GM21447 (cell line): ENCODE data around the gene MEGF11.

ENCODE experiments used
- ATAC-seq: cut with Tn5 transposase; IDR thresholded peaks from one replicate; pipeline ENCODE4 v1.9.1; 2021; ENCODE audit not compliant: unreplicated experiment

The MEGF11 gene

DNA sequence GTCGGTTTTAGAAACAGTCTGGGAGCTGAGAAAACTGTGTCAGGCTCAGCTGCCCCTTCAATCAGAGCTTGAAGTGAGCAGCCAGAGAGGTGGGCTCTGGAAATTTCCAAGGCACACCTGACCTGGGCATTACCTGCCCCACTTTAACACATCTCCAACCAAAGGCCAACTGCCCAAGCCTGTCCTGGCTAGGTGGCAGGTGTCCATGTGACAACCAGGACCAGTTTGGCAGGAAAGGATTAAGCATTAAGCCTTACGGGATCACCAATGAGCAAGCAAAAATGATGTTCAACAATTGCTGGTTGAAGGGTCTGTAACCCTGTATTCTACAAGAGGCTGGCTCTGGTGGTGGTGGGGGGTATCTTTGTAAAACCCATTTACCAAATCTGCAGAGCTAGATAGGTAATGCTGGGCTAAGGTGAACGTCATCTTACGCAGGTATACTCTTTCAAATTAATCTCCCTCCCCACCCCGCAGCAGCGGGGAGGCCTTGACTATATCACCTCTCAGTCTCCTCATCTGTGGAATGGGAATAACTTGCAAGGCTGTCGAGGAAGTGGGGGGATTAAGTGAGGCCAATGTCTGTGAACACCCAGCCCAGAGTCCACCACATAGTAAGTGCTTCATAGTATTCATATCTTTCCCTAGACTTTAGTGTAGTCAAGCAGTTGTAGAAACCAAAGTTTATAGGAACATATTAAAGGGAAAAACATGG lies 183.2 kb downstream of the MEGF11 start:
- no peak for ATAC-seq

DNA sequence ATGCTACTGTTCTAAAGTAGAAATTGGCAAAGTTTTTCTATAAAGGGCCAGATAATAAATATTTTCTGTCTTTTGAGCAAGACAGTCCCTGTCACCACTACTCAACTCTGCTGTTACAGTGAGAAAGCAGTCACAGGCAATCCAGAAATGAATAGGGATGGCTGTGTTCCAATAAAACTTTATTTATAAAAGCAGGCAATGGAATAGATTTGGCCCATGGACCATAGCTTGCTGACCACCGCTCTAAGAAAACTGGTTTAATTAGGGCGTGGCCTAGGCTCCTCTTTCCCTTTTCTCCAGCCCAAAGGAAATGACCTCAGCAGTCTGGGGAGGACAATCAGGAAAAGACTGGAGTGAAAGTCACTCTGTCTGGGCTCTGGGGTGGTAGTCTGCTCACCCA lies 183.8 kb downstream of the MEGF11 start:
- ATAC-seq, result no peak

GRCh38 chr15:66068801-66069200 lies 184.7 kb downstream of the MEGF11 start:
- no peak for ATAC-seq

- no peak for ATAC-seq
Measured at GRCh38 chr15:66067687-66068086, 185.9 kb downstream of the MEGF11 start.

GRCh38 chr15:66066481-66066880 lies 187.1 kb downstream of the MEGF11 start:
- no peak for ATAC-seq

GRCh38 chr15:66066005-66066404 lies 187.5 kb downstream of the MEGF11 start:
- no peak for ATAC-seq

- ATAC-seq, result no peak
Measured at GRCh38 chr15:66065325-66065724, 188.2 kb downstream of the MEGF11 start.

DNA sequence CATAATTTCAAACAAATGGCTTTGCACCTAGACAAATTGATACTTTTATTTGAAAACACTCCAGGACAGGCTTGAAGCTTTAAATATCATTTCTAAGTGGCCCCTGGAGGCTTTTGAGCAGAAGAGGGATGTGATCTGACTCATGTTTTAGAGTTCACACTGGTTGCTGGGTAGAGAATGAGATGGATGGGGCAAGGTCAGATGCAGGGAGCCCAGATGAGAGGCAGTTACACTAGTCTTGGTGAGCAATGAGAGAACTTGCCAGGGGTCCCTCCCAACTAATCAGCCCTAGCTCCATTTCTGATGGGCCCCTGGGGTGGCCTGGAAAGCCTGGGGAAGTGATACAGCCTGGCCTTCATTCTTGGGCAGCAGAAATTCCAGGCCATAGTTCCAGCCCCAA lies 190.4 kb downstream of the MEGF11 start:
- no peak for ATAC-seq

- ATAC-seq, result no peak
Measured at GRCh38 chr15:66057089-66057488, 196.5 kb downstream of the MEGF11 start.

GRCh38 chr15:66053991-66054390 lies 199.6 kb downstream of the MEGF11 start:
- ATAC-seq, result no peak

DNA sequence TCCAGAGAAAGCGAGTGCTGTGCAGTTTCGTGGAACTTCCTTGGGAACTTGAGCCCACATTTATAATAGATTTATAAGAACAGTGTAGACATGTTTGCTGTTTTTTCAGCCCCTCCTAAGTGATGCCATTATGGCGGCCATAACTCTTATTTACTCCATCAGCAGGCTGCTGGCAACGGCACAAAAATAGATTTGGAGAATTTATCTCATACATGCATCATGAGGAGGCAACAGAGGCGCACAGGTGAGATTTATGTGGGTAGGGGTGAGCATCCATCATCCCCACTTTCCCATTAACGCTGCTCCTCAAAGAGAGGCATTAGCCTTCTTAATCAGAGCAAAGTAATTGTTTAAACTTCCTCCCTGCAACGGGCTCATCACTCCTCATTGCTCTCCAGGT lies 201.7 kb downstream of the MEGF11 start:
- no peak for ATAC-seq

DNA sequence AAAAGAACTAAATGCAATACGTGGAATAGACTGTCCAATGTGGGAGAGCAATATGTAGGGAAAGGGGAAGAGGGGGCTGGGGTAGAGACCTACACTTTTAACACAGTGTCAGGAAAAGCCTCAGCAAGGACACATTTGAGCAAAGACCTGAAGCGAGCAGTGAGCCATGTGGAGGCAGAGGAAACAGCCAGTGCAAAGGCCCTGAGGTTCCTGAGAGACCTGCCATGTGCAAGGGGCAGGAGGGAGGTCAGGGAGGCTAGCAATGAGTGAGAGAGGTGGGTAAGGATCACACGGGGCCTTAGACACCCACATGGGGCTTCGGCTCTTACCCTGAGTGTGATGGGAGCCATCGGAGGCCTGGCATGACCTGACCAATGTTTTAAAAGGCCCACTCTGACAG lies 203.3 kb downstream of the MEGF11 start:
- no peak for ATAC-seq

GRCh38 chr15:66049353-66049752 lies 204.2 kb downstream of the MEGF11 start:
- ATAC-seq, result no peak

GRCh38 chr15:66047321-66048024 lies 206.1 kb downstream of the MEGF11 start:
- no peak for ATAC-seq

GRCh38 chr15:66046751-66047150 lies 206.8 kb downstream of the MEGF11 start:
- no peak for ATAC-seq

GRCh38 chr15:66046326-66046725 lies 207.2 kb downstream of the MEGF11 start:
- ATAC-seq, result no peak

DNA sequence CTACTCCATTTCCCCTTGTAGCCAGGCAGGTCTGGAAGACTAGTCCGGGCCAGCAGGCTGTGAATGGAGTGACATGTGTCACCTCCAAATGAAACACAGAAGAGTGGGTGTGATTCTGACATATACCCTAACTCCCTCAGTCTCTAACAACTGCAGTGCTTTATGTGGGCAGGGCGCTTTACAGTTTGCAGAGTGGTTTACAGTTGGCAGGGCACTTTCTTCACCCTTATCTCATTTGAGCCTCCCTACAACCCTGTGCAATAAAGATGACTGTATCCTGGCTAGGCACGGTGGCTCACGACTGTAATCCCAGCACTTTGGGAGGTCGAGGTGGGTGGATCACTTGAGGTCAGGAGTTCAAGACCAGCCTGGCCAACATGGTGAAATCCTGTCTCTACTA lies 208.0 kb downstream of the MEGF11 start:
- no peak for ATAC-seq

DNA sequence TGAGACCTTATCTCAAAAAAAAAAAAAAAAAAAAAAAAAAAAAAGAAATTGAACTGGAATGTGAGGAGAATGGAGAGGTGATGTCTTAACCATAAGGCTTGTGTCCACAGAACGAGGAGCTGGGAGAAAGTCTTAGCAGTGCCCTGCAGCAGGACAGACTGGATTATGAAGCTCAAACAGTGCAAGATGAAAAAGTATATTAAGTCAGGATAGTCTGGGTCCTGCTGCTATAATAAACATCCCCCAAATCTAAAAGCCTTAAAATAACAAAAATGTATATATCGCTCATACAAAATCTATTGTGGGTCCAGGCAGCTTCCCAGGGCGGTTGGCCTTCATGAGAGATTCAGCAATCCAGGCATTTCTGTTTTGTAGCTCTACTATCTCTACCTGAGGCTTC lies 208.7 kb downstream of the MEGF11 start:
- ATAC-seq, result no peak

- ATAC-seq, result no peak
Measured at GRCh38 chr15:66043264-66043663, 210.3 kb downstream of the MEGF11 start.

GRCh38 chr15:66042624-66043023 lies 210.9 kb downstream of the MEGF11 start:
- ATAC-seq, result no peak

GRCh38 chr15:66041276-66041675 lies 212.3 kb downstream of the MEGF11 start:
- no peak for ATAC-seq

DNA sequence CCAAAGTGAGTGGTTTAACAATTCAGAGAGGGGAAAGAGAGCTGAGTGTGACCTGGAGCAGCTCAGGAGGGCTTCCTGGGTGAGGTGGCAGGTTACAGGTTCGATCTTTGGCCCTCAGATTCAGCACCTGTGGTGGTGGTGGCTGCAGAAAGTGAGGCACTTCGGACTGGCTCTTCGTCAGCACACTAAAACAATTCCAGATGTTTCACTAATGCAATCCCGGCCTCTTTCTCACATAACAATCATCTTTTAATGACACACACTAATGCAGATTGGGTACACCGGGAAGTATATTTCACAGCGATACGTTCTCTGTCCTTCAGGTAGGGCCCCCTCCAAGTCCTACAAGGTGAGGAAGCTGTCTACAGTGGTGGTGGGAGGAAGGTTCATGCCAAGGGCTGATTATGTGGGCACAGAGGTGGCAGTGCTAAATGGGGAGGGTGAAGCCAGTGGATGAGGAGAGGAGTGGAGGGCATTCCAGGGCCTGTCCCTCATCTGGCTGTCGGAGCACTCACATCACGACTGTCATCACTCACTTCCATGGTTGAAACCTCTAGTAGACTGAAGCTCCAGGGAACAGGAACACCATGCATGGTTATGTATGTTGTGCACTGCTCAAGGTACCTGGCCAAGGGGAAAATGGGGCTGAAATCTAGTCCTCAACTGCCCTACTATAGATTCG lies 213.2 kb downstream of the MEGF11 start:
- ATAC-seq, result no peak
